OCI-LY7 (cell line): ENCODE measurements around the gene FANCI.

Experiments used
- CTCF ChIP-seq: fragments of 200-600 bp; sonication (generic); conservative IDR thresholded peaks from 2 replicates; pipeline ENCODE4 v1.5.1; 2014; ENCODE audit warnings: mild to moderate bottlenecking, antibody characterized with exemption, low read length, moderate library complexity, mixed read lengths
- EZH2phosphoT487 ChIP-seq: fragments of 200-600 bp; sonication (generic); IDR thresholded peaks from 2 replicates; pipeline ENCODE4 v1.6.1; 2018; ENCODE audit warnings: low read depth, borderline replicate concordance, mild to moderate bottlenecking, mixed run types, antibody characterized with exemption, low read length, moderate library complexity, mixed read lengths

GRCh38 chr15:89360294-89360971, 116.7 kb downstream of the FANCI start:
- TF ChIP-seq CTCF, result no peak
- TF ChIP-seq EZH2phosphoT487, result no peak
